ENCODE data around the gene HNRNPUL1.

DNA sequence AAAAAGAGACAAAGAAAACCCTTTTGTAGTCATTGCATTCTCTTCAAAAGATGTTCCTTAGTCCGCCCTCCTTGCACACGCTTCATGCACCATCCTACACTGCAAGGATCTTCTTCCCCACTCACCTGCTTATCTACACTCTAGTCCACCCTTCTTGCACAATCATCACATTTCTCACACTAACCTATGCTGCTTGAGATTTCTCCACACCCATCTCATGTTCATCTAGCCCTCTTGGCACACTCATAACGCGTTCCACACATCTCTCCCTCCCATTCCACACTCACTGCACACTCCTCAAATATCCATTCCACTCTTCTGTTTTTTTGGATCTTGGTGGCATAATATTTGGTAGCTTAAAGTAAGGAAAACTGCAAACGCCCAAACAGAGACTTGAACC, 22.3 kb upstream of the HNRNPUL1 start:
- no peak for TF ChIP-seq EZH2phosphoT487 (IDR thresholded peaks at IDR 0.05; ENCODE audit: borderline replicate concordance, low read depth, low read length)
- TF ChIP-seq, protein P1, sequence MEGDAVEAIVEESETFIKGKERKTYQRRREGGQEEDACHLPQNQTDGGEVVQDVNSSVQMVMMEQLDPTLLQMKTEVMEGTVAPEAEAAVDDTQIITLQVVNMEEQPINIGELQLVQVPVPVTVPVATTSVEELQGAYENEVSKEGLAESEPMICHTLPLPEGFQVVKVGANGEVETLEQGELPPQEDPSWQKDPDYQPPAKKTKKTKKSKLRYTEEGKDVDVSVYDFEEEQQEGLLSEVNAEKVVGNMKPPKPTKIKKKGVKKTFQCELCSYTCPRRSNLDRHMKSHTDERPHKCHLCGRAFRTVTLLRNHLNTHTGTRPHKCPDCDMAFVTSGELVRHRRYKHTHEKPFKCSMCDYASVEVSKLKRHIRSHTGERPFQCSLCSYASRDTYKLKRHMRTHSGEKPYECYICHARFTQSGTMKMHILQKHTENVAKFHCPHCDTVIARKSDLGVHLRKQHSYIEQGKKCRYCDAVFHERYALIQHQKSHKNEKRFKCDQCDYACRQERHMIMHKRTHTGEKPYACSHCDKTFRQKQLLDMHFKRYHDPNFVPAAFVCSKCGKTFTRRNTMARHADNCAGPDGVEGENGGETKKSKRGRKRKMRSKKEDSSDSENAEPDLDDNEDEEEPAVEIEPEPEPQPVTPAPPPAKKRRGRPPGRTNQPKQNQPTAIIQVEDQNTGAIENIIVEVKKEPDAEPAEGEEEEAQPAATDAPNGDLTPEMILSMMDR (conservative IDR thresholded peaks at IDR 0.05; ENCODE audit: low read length), result no peak

Data from OCI-LY7 (cell line).